ENCODE results near the gene ACER1. TPM values are rescaled to one million over a fixed set of nuclear protein-coding genes. Genes with fewer than 3 reads are reported as not detected.
"Not testable (repeated sequence)": the region's sequence is repeated elsewhere in the genome, so short reads cannot be mapped to it uniquely, and the experiment has no call there.

The ACER1 gene
- total and polyA plus RNA-seq, 7 donors = not detected

DNA sequence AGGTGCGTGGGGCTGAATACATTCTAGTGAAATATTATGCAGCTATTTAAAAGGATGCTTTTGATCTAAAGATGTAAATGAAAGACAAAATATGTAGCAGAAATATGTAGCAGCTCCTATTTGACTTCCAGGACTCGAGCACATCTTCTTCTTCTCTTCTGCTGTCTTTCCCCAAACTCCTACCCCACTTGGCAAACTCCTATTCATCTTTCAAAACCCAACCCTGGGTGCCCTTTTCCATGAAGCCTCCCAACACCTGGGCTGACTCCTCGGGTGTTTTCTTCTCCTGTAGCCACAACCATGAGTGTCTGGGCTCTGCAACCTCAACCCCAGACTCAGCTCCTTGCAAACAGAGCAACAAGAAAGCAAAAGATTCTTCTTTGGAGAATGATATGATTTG, 11.1 kb downstream of the ACER1 start:
- Histone ChIP-seq H3K4me3 (no peak overlapping the region), H3K36me3 (ENCODE audit: insufficient read depth in 1 of 2, low read depth in 1 of 2) (no peaks in the 10 kb centered on the region), H3K9me3 (no peaks in the 10 kb centered on the region), H3K4me1 (no peaks in the 10 kb centered on the region), H3K27me3 (ENCODE audit: insufficient read depth in 3 of 3, low read length in 2 of 3) (peaks cover 0 to 16% (median 0%) of the 10 kb centered on the region in 3 donors), H3K27ac (no peak overlapping the region)
- intact Hi-C loops (cut with DNase I) = no loop called here
- WGBS, 3 donors = 50 to 56% (median 52%) methylated on average over 3 of the region's 3 CpGs
- DNase-seq = no peak
- ATAC-seq = no peak
- TF ChIP-seq, protein P1, sequence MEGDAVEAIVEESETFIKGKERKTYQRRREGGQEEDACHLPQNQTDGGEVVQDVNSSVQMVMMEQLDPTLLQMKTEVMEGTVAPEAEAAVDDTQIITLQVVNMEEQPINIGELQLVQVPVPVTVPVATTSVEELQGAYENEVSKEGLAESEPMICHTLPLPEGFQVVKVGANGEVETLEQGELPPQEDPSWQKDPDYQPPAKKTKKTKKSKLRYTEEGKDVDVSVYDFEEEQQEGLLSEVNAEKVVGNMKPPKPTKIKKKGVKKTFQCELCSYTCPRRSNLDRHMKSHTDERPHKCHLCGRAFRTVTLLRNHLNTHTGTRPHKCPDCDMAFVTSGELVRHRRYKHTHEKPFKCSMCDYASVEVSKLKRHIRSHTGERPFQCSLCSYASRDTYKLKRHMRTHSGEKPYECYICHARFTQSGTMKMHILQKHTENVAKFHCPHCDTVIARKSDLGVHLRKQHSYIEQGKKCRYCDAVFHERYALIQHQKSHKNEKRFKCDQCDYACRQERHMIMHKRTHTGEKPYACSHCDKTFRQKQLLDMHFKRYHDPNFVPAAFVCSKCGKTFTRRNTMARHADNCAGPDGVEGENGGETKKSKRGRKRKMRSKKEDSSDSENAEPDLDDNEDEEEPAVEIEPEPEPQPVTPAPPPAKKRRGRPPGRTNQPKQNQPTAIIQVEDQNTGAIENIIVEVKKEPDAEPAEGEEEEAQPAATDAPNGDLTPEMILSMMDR (IDR thresholded peaks at IDR 0.05) = no peak

DNA sequence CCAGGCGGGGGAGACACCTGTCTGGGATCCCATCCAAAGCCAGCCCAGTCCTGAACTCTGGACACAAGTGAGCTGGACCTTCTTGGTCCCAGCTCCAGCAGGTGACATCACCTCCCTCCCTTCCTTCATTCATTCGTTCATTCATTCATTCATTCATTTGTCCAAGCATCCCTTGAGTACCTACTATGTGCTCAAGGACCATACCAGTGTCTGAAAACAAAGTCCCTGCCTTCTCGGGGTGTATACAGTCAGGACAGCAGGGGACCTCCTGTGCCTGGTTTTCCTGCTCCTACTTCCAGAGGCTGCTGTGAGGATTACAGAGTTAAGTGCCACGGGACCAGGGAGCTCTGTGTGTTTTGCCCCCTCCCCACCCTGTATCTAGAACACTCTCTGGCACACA, 14.0 kb downstream of the ACER1 start:
- TF ChIP-seq, protein P1 (IDR thresholded peaks at IDR 0.05) = no peak
- no peak overlapping the region for H3K4me3 ChIP-seq
- no peaks in the 10 kb centered on the region for H3K9me3 ChIP-seq
- H3K27me3 ChIP-seq (ENCODE audit: insufficient read depth in 3 of 3, low read length in 2 of 3) = peaks cover 0 to 16% (median 0%) of the 10 kb centered on the region in 3 donors
- H3K4me1 ChIP-seq = no peaks in the 10 kb centered on the region
- no peak overlapping the region for H3K27ac ChIP-seq
- intact Hi-C loops (cut with DNase I) = no loop called here
- WGBS, 3 donors = 24 to 30% (median 29%) methylated on average over 4 of the region's 4 CpGs
- H3K36me3 ChIP-seq (ENCODE audit: insufficient read depth in 1 of 2, low read depth in 1 of 2) = no peaks in the 10 kb centered on the region
- ATAC-seq (no peak), DNase-seq (no peak)

DNA sequence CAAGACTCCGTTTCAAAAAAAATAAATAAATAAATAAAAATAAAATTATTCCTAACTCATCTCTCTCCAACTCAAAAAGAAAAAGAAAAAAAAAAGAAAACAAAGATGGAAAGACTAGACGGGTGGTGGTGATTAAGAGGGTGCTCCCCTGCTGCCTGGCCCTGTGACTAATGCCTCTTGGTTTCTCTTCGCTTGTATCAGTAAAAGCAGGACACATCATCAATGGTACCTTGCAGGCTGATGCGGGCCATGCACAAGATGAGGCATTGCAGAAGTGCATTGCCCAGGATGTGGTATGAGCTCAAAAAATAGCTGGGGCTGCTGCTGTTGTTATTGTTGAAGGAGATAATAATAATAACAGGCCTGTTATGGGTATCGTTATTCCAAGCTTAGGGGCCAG, 14.6 kb downstream of the ACER1 start:
- ATAC-seq (no peak), DNase-seq (no peak)
- Histone ChIP-seq H3K27me3 (ENCODE audit: insufficient read depth in 3 of 3, low read length in 2 of 3) (peaks cover 0 to 16% (median 0%) of the 10 kb centered on the region in 3 donors), H3K4me1 (no peaks in the 10 kb centered on the region), H3K36me3 (ENCODE audit: insufficient read depth in 1 of 2, low read depth in 1 of 2) (no peaks in the 10 kb centered on the region), H3K27ac (no peak overlapping the region), H3K9me3 (no peaks in the 10 kb centered on the region), H3K4me3 (no peak overlapping the region)
- WGBS, 3 donors = 69 to 73% (median 71%) methylated on average over 5 of the region's 5 CpGs
- intact Hi-C loops (cut with DNase I) = no loop called here
- TF ChIP-seq, protein P1 (IDR thresholded peaks at IDR 0.05) = no peak

DNA sequence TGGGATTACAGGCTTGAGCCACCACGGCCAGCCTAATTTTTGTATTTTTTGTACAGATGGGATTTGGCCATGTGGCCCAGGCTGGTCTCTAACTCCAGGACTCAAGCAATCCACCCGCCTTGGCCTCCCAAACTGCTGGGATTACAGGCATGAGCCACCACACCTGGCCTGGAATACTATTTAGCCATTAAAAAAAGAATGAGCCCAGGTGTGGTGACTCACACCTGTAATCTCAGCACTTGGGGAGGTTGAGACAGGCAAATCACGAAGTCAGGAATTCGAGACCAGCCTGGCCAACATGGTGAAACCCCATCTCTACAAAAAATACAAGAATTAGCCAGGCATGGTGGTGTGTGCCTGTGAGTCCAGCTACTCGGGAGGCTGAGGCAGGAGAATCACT, 17.8 kb downstream of the ACER1 start:
- intact Hi-C loops (cut with DNase I); ATAC-seq; H3K27me3 ChIP-seq (ENCODE audit: insufficient read depth in 3 of 3, low read length in 2 of 3); DNase-seq; H3K4me1 ChIP-seq; H3K36me3 ChIP-seq (ENCODE audit: insufficient read depth in 1 of 2, low read depth in 1 of 2); H3K4me3 ChIP-seq; H3K27ac ChIP-seq; H3K9me3 ChIP-seq: not testable (repeated sequence)
- 80 to 84% (median 82%) methylated on average over 5 of the region's 5 CpGs for WGBS, 3 donors

DNA sequence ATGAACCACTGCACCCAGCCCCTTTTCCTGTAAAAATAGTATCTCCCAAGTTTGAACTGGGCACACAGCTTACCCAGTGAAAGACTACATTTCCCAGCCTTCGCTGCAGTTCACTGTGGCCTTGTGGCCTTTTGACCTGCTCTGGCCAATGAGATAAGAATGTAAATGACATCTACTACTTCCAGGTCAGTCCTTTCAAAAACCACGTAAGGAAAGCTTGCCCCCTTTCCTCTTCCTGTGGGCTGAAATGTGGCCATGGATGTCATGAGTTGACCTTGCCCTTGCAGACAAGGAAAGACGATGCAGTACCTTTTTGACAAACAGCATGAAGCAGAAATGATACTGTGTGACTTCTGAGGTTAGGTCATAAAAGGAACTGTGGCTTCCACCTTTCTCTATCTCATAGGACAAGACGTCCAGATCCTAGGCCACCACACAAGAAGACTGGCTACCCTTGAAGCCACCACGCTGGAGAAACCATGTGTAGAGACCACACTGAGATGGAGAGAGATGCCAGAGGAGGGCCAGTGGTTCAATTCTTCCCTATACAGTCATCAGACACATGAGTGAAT, 19.9 kb downstream of the ACER1 start:
- DNase-seq (no peak), ATAC-seq (no peak)
- WGBS, 3 donors = 64 to 76% (median 72%) methylated on average over 5 of the region's 5 CpGs
- H3K9me3 ChIP-seq = peaks cover 4% of the 10 kb centered on the region
- intact Hi-C loops (cut with DNase I) = no loop called here
- no peak overlapping the region for H3K4me3 ChIP-seq
- H3K27me3 ChIP-seq (ENCODE audit: insufficient read depth in 3 of 3, low read length in 2 of 3) = peaks cover 0 to 5% (median 0%) of the 10 kb centered on the region in 3 donors
- TF ChIP-seq, protein P1 (IDR thresholded peaks at IDR 0.05) = no peak
- H3K27ac ChIP-seq = no peak overlapping the region
- no peaks in the 10 kb centered on the region for H3K36me3 ChIP-seq (ENCODE audit: insufficient read depth in 1 of 2, low read depth in 1 of 2)
- H3K4me1 ChIP-seq = no peaks in the 10 kb centered on the region

Measured in psoas muscle (tissue), 8 donors.